KMS-11 (cell line): ENCODE measurements around the gene PSMA2.
A peak's percentile ranks its signal among the peaks of the same experiment; 100 is the strongest.

ENCODE experiments used
- H2AFZ ChIP-seq: fragments of 200-600 bp; sonication (generic); 2 replicates; pipeline ENCODE4 v1.6.1; 2016; ENCODE audit warnings: antibody characterized with exemption, mixed run types, low read depth
- H3K27ac ChIP-seq: fragments of 200-600 bp; sonication (generic); 2 replicates; pipeline ENCODE4 v1.6.1; 2016; ENCODE audit warnings: mild to moderate bottlenecking, mixed run types
- H3K27me3 ChIP-seq: fragments of 200-600 bp; sonication (generic); 2 replicates; pipeline ENCODE4 v1.6.1; 2017; ENCODE audit warnings: mild to moderate bottlenecking, low read depth, mixed run types, moderate library complexity; ENCODE audit not compliant: insufficient read depth
- H3K36me3 ChIP-seq: fragments of 200-600 bp; sonication (generic); 2 replicates; pipeline ENCODE4 v1.6.1; 2017; ENCODE audit warnings: mild to moderate bottlenecking, mixed run types; ENCODE audit not compliant: insufficient read depth
- H3K4me1 ChIP-seq: fragments of 200-600 bp; sonication (generic); 2 replicates; pipeline ENCODE4 v1.6.1; 2016; ENCODE audit warnings: mild to moderate bottlenecking, low read depth, mixed run types; ENCODE audit not compliant: poor library complexity, severe bottlenecking
- H3K4me2 ChIP-seq: fragments of 200-600 bp; sonication (generic); 2 replicates; pipeline ENCODE4 v1.7.0; 2016; ENCODE audit warnings: mild to moderate bottlenecking, mixed run types
- H3K4me3 ChIP-seq: fragments of 200-600 bp; sonication (generic); IDR thresholded peaks from 2 replicates; pipeline ENCODE4 v1.6.1; 2017; ENCODE audit warnings: low read depth, low read length, mixed read lengths; ENCODE audit not compliant: insufficient read depth
- H3K79me2 ChIP-seq: fragments of 200-600 bp; sonication (generic); 2 replicates; pipeline ENCODE4 v1.6.1; 2016; ENCODE audit warnings: low read depth, mixed run types; ENCODE audit not compliant: insufficient read depth
- H3K9ac ChIP-seq: fragments of 200-600 bp; sonication (generic); 2 replicates; pipeline ENCODE4 v1.6.1; 2016; ENCODE audit warnings: mild to moderate bottlenecking, mixed run types
- H4K20me1 ChIP-seq: fragments of 200-600 bp; sonication (generic); 2 replicates; pipeline ENCODE4 v1.6.1; 2016; ENCODE audit warnings: mild to moderate bottlenecking, mixed run types; ENCODE audit not compliant: insufficient read depth
- CTCF ChIP-seq: fragments of 200-600 bp; sonication (generic); conservative IDR thresholded peaks from 2 replicates; pipeline ENCODE4 v1.6.1; 2017; ENCODE audit warnings: low read depth, mild to moderate bottlenecking, antibody characterized with exemption, low read length, moderate library complexity, mixed read lengths

PSMA2 gene

GRCh38 chr7:42931834-42932651, at the start of gene PSMA2, which contains the start of gene MRPL32:
Gene PSMA2 (minus strand): TSS chr7:42932174. CDS start chr7:42932158, 16 bp downstream.
Gene MRPL32 (plus strand): TSS chr7:42932376. CDS start chr7:42932387, 11 bp downstream.
- peak within 1 kb of the TSS; percentile 84 for H3K27ac ChIP-seq
- peaks cover 27% of the 10 kb centered on the region for H4K20me1 ChIP-seq
- peaks cover 88% of the 10 kb centered on the region for H3K79me2 ChIP-seq
- no peaks in the 10 kb centered on the region for H3K27me3 ChIP-seq
- H3K9ac ChIP-seq = peak within 1 kb of the TSS; percentile 90
- H3K4me1 ChIP-seq = peaks cover 73% of the 10 kb centered on the region
- H3K36me3 ChIP-seq = no peaks in the 10 kb centered on the region; the same call in 1 of the 2 replicates
- H3K4me2 ChIP-seq = peak within 1 kb of the TSS; percentile 88
- H2AFZ ChIP-seq = peak within 1 kb of the TSS; percentile 44; the same call in 1 of the 2 replicates
- TF ChIP-seq CTCF = no peak
- H3K4me3 ChIP-seq = no peak within 1 kb of the TSS

- no peak overlapping the region for H2AFZ ChIP-seq
- no peak overlapping the region for H3K27ac ChIP-seq
- no peaks in the 10 kb centered on the region for H3K36me3 ChIP-seq
- H3K4me2 ChIP-seq = no peak overlapping the region
- H3K79me2 ChIP-seq = no peaks in the 10 kb centered on the region
- H3K27me3 ChIP-seq = no peaks in the 10 kb centered on the region
- no peak overlapping the region for H3K4me3 ChIP-seq
- H3K4me1 ChIP-seq = no peaks in the 10 kb centered on the region
- TF ChIP-seq CTCF = no peak
- H3K9ac ChIP-seq = no peak overlapping the region
- H4K20me1 ChIP-seq = no peaks in the 10 kb centered on the region
Measured at GRCh38 chr7:42981601-42982000, 49.6 kb upstream of the PSMA2 start.

GRCh38 chr7:42980514-42980913, 48.5 kb upstream of the PSMA2 start:
- no peaks in the 10 kb centered on the region for H4K20me1 ChIP-seq
- H3K4me1 ChIP-seq = no peaks in the 10 kb centered on the region
- H3K9ac ChIP-seq = no peak overlapping the region
- H3K4me3 ChIP-seq = no peak overlapping the region
- H3K4me2 ChIP-seq = no peak overlapping the region
- no peak for TF ChIP-seq CTCF
- H3K27ac ChIP-seq = no peak overlapping the region
- no peaks in the 10 kb centered on the region for H3K79me2 ChIP-seq
- H2AFZ ChIP-seq = no peak overlapping the region
- H3K27me3 ChIP-seq = no peaks in the 10 kb centered on the region
- H3K36me3 ChIP-seq = no peaks in the 10 kb centered on the region

GRCh38 chr7:42980084-42980483, 48.1 kb upstream of the PSMA2 start:
- H3K79me2 ChIP-seq = no peaks in the 10 kb centered on the region
- H2AFZ ChIP-seq = no peak overlapping the region
- no peaks in the 10 kb centered on the region for H3K4me1 ChIP-seq
- no peak for TF ChIP-seq CTCF
- H4K20me1 ChIP-seq = no peaks in the 10 kb centered on the region
- no peak overlapping the region for H3K4me3 ChIP-seq
- no peak overlapping the region for H3K9ac ChIP-seq
- H3K27me3 ChIP-seq = no peaks in the 10 kb centered on the region
- no peak overlapping the region for H3K27ac ChIP-seq
- H3K4me2 ChIP-seq = no peak overlapping the region
- no peaks in the 10 kb centered on the region for H3K36me3 ChIP-seq
